GM12878 (cell line): ENCODE results near the gene LRBA. TPM values are rescaled to one million over a fixed set of nuclear protein-coding genes. Genes with fewer than 3 reads are reported as not detected.

Source experiments
- BCL11A ChIP-seq: IDR thresholded peaks from 2 replicates; pipeline ENCODE4 v1.6.1; 2011; ENCODE audit warnings: low read depth, low read length
- CBX3 ChIP-seq: fragments of 200-600 bp; sonication (generic); IDR thresholded peaks from 2 replicates; pipeline ENCODE4 v1.6.1; 2016; ENCODE audit warnings: low read depth, borderline replicate concordance
- CHD1 ChIP-seq: IDR thresholded peaks from 2 replicates; pipeline ENCODE4 v1.6.1; 2012; ENCODE audit warnings: low read depth, low read length, improper control_type of control experiment
- CREB1 ChIP-seq: IDR thresholded peaks from 2 replicates; pipeline ENCODE4 v1.6.1; 2012; ENCODE audit warnings: low read depth, mild to moderate bottlenecking, inconsistent platforms
- EGR1 ChIP-seq, 2 experiments: IDR thresholded peaks; 1 replicate in 1 of 2; 2 replicates in 1 of 2; pipeline ENCODE4 v1.6.1; 2011 to 2012; ENCODE audit warnings: low read depth in 2 of 2, low read length in 2 of 2, borderline replicate concordance in 1 of 2, mild to moderate bottlenecking in 1 of 2, moderate library complexity in 1 of 2
- MTA3 ChIP-seq: IDR thresholded peaks from 2 replicates; pipeline ENCODE4 v1.6.1; 2012; ENCODE audit warnings: low read length, inconsistent platforms, borderline replicate concordance
- MXI1 ChIP-seq: fragments of 150-350 bp; IDR thresholded peaks from 2 replicates; pipeline ENCODE4 v1.6.1; 2011; ENCODE audit warnings: low read depth, mild to moderate bottlenecking, inconsistent platforms, low read length, improper control_type of control experiment
- NFIC ChIP-seq: IDR thresholded peaks from 2 replicates; pipeline ENCODE4 v1.6.1; 2012; ENCODE audit warnings: low read depth, mild to moderate bottlenecking, inconsistent platforms, low read length, moderate library complexity
- RAD21 ChIP-seq: IDR thresholded peaks from 2 replicates; pipeline ENCODE4 v1.6.1; 2011; ENCODE audit warnings: mild to moderate bottlenecking, low read depth, low read length, moderate library complexity; ENCODE audit not compliant: insufficient read depth
- SPI1 ChIP-seq: IDR thresholded peaks from 2 replicates; pipeline ENCODE4 v1.6.1; 2011; ENCODE audit warnings: low read depth, mild to moderate bottlenecking, low read length, moderate library complexity, borderline replicate concordance; ENCODE audit not compliant: insufficient read depth
- SREBF1 ChIP-seq: IDR thresholded peaks from 2 replicates; pipeline ENCODE4 v1.6.1; 2012; ENCODE audit warnings: mild to moderate bottlenecking, low read length
- STAT1 ChIP-seq: fragments of 450-650 bp; conservative IDR thresholded peaks from 2 replicates; pipeline ENCODE4 v1.6.1; 2014; ENCODE audit warnings: antibody characterized with exemption, mild to moderate bottlenecking
- TCF7 ChIP-seq: IDR thresholded peaks from 2 replicates; pipeline ENCODE4 v1.6.1; 2014; ENCODE audit warnings: antibody characterized with exemption, borderline replicate concordance
- ZNF622 ChIP-seq: fragments of 450-650 bp; IDR thresholded peaks from 2 replicates; pipeline ENCODE4 v1.6.1; 2017; ENCODE audit warnings: mild to moderate bottlenecking, inconsistent platforms
- ZNF687 ChIP-seq: fragments of 450-650 bp; IDR thresholded peaks from 2 replicates; pipeline ENCODE4 v1.6.1; 2017; ENCODE audit warnings: mild to moderate bottlenecking, moderate library complexity
- polyA plus RNA-seq, 11 experiments: library from polyadenylated mRNA; depleted of rRNA in 4 of 11; unstranded in 6 of 11; stranded (reverse) in 5 of 11; fragments of >200 nt; fragmentation: Nextera tagmentation in 4 of 11; fragmentation: Illumina TruSeq in 1 of 11; extraction: Ambion mirVana in 4 of 11; extraction: Trizol in 1 of 11; gene quantifications; 1 replicate in 1 of 11; 2 replicates in 10 of 11; pipeline versions ENCODE4 v1.2.1 to v1.2.3, GENCODE V29; 2011 to 2016; ENCODE audit warnings: inconsistent platforms in 2 of 11, missing spikeins in 2 of 11, low read depth in 1 of 11
- total RNA-seq, 4 experiments: library from RNA; depleted of rRNA in 3 of 4; stranded (reverse); fragments of >200 nt in 3 of 4; fragmentation: Illumina TruSeq in 1 of 4; extraction: Trizol in 1 of 4; gene quantifications; 2 replicates each; pipeline versions ENCODE4 v1.2.1 to v1.2.3, GENCODE V29; 2013 to 2021
- TF ChIP-seq, protein P1 (sequence below): IDR thresholded peaks from 2 replicates; pipeline ENCODE4 v1.6.1; 2011; ENCODE audit warnings: borderline replicate concordance, low read depth, mild to moderate bottlenecking, moderate library complexity, low read length; ENCODE audit not compliant: insufficient read depth, poor library complexity, severe bottlenecking

LRBA gene
- total and polyA plus RNA-seq, 10 of the 15 experiments (the other 5 are each of a cell fraction or from before 2014, with no cell fraction given) = 20.3 to 93.4 (median 55.0) TPM

DNA sequence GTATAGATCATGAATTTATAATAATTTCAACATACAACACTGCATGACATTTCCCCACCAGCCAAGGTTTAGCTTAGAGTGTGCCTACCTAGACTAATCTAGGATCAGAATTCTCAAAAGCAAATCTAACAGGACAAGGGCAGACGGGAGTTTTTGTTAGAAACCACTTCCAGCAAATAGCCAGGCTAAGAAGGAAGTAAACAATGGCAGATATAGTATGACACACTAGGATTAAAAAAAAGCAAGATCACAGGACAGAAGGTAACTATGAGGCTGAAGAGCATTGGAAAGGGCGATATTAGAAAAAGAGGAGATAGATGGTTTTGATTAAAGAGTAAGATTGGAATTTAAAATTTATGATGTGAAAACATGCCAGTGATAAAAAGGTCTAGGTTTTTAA, 124.8 kb downstream of the LRBA start (continued):
- TF ChIP-seq NFIC = no peak
- TF ChIP-seq RAD21 = no peak
- no peak for TF ChIP-seq CREB1
- TF ChIP-seq, protein P1, sequence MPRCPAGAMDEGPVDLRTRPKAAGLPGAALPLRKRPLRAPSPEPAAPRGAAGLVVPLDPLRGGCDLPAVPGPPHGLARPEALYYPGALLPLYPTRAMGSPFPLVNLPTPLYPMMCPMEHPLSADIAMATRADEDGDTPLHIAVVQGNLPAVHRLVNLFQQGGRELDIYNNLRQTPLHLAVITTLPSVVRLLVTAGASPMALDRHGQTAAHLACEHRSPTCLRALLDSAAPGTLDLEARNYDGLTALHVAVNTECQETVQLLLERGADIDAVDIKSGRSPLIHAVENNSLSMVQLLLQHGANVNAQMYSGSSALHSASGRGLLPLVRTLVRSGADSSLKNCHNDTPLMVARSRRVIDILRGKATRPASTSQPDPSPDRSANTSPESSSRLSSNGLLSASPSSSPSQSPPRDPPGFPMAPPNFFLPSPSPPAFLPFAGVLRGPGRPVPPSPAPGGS = no peak
- TF ChIP-seq ZNF687 = no peak
- TF ChIP-seq EGR1 (IDR thresholded peaks at IDR 0.05; ENCODE audit: borderline replicate concordance in 1 of 2, low read depth in 2 of 2, low read length in 2 of 2) = no peak
- TF ChIP-seq ZNF622 = no peak
- TF ChIP-seq MXI1 = no peak
- no peak for TF ChIP-seq SREBF1
- TF ChIP-seq STAT1 = no peak
- no peak for TF ChIP-seq BCL11A
- no peak for TF ChIP-seq MTA3
- TF ChIP-seq CBX3 = no peak
- TF ChIP-seq SPI1 = no peak
- no peak for TF ChIP-seq TCF7
- TF ChIP-seq CHD1 = no peak
